NCI-H146 (cell line): ENCODE data around the gene SYTL2.
A peak's percentile ranks its signal among the peaks of the same experiment; 100 is the strongest.

Experiments
- DNase-seq: peaks from one replicate; lab custom pipeline; 2025; lab: John Stamatoyannopoulos, UW

SYTL2 gene

GRCh38 chr11:85652786-85653447 is 158.0 kb downstream of the SYTL2 start:
- no peak for DNase-seq

GRCh38 chr11:85651118-85651517 is 159.8 kb downstream of the SYTL2 start:
- DNase-seq, result no peak

GRCh38 chr11:85647604-85648299 is 163.2 kb downstream of the SYTL2 start, which contains the start of gene TMEM126A:
Gene TMEM126A (plus strand): TSS chr11:85647967. CDS start chr11:85650256, 2,289 bp downstream.
- DNase-seq, result peak; percentile 91

GRCh38 chr11:85647078-85647477 is 163.9 kb downstream of the SYTL2 start:
- peak; percentile 22 for DNase-seq
